Suprapubic skin (tissue), 3 donors: ENCODE results near the gene PDCD10.

Source experiments
- EP300 ChIP-seq: sonication (generic); formaldehyde crosslinking; IDR thresholded peaks from one replicate; pipeline ENCODE4 v1.6.1; 2017; ENCODE audit warnings: antibody characterized with exemption
- TF ChIP-seq, protein P1 (sequence below), 2 donors: fragments of 200-600 bp in 1 of 2; fragments of 450-650 bp in 1 of 2; sonication (generic) in 1 of 2; IDR thresholded peaks; one replicate each; pipeline ENCODE4 v1.5.1; 2016 to 2019; ENCODE audit warnings: antibody characterized with exemption in 2 of 2, mild to moderate bottlenecking in 1 of 2, moderate library complexity in 1 of 2

GRCh38 chr3:167668651-167669050 lies 66.0 kb downstream of the PDCD10 start:
- TF ChIP-seq, protein P1, sequence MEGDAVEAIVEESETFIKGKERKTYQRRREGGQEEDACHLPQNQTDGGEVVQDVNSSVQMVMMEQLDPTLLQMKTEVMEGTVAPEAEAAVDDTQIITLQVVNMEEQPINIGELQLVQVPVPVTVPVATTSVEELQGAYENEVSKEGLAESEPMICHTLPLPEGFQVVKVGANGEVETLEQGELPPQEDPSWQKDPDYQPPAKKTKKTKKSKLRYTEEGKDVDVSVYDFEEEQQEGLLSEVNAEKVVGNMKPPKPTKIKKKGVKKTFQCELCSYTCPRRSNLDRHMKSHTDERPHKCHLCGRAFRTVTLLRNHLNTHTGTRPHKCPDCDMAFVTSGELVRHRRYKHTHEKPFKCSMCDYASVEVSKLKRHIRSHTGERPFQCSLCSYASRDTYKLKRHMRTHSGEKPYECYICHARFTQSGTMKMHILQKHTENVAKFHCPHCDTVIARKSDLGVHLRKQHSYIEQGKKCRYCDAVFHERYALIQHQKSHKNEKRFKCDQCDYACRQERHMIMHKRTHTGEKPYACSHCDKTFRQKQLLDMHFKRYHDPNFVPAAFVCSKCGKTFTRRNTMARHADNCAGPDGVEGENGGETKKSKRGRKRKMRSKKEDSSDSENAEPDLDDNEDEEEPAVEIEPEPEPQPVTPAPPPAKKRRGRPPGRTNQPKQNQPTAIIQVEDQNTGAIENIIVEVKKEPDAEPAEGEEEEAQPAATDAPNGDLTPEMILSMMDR (IDR thresholded peaks at IDR 0.05): no peak
- TF ChIP-seq EP300: no peak
